Stimulated activated CD8-positive, alpha-beta memory T cell treated with anti-CD3 and anti-CD28 coated beads, Interleukin-4, amount 100 ng/mL, for 4 hours (primary cell): ENCODE measurements around the gene CUEDC1.

Experiments used
- DNase-seq, 2 donors: peaks; one replicate each; pipeline ENCODE4 v3.0.0-alpha.2; 2020; ENCODE audit warnings: low read depth in 2 of 2, low spot score in 1 of 2

CUEDC1 gene

GRCh38 chr17:57866319-57866718 lies 88.9 kb downstream of the CUEDC1 start:
- no peak for DNase-seq

DNA sequence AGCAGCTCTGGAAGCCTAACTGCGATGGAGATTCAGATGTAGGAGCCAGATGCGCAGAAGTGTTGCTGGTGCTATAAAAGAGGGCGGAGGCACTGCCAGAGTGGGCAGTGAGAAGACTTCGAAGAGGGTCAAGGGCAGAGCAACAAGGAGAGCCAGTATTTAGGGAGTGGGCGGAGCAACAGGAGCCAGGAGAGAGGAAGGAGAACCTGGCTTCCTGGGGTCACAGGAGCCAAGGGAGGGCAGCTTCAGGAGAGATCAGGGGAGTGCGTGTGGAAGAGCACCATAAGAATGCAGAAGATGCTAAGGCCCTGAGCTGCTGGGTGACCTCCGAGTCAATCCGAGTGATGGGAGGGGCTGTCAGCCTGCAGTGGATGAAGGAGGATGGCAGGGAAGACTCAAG lies 90.9 kb downstream of the CUEDC1 start:
- no peak for DNase-seq

DNA sequence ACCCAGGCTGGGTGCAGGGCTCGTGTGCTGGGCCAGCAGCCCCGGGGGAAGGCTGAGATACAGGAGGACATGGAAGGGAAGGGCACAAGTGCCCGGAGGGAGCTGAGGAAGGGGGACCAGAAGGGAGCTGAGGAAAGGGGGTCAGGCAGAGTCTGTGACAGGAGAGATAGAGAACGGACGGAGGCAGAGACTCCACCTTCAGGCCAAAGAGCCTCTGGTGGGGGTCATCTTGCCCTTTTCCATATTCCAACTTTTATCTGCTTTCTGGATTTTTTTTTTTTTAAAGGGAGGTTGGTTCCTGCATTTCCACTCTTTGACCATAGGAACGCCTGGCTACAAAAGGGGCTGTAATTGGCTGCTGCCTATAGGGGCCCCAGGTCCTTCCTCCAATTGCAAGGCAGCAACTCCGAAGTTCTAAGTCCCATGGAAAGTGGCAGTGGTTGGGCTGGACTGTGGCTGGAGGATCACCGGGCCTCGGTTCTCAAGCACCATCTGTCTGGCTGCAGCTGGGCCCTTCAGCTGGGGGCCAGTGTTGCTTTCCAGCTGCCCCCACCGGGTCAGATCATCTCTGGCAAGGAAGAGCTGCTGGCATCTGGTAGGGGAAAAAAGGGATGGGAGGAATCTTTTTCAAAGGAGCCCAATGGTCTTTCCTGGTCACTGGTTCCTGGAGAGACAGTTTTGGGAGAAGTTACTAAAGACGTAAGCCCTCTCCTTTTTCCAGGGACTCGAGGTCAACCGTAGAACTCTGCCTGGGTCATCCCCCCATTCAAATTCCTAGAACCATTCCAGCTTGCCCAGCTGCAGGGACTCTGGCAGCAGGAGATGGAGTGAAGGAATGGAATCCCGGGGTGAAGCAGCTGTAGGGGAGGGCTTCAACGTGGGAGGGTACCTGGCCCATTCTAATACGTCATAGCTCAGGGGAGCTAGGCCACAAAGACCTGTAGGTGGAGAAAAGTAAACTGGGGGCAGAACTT lies 92.2 kb downstream of the CUEDC1 start:
- DNase-seq = no peak

DNA sequence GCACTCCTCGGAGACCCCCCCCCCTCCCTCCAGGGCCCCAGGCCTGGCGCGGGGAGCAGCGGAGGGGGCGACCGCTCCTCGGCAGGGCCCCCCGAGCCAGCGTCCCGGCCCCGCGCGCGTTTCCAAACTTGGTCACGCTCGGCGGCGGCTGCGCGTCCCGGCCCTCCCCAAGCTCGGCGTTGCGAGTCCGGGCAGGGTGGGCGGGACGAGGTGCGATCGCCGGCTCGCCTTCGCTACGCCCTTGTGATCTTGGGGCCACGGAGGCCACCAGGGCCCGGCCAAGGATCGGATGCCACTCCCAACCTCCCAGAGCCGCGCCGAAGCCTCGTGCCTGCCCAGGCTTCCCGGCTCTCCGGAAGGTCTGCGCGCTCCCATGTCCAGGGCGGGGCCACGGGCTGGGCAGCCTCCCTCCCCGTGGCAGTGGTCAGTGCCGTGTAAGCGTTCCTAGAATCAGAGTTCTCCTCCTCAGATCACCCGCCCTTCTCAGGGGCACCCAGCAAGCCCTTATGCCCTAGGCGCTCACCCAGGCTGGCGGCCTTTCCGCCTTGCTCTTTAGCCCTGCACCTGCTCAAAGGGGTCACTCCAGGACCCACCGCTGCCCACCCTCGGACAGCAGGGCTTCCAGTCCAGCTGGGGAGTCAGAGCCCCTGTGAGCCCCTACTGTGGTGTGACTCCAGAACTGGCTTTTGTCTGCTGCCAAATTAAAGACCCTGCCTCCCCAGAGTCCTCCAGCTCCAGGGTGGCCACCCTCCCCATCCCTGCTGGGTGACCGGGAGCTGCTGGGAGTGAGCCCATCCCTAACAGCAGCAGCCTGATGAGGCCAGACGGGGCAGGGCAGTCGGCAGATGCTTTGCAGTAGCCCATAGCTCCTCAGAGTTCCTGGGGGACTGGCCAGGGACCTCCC lies 93.2 kb downstream of the CUEDC1 start:
- DNase-seq = no peak

DNA sequence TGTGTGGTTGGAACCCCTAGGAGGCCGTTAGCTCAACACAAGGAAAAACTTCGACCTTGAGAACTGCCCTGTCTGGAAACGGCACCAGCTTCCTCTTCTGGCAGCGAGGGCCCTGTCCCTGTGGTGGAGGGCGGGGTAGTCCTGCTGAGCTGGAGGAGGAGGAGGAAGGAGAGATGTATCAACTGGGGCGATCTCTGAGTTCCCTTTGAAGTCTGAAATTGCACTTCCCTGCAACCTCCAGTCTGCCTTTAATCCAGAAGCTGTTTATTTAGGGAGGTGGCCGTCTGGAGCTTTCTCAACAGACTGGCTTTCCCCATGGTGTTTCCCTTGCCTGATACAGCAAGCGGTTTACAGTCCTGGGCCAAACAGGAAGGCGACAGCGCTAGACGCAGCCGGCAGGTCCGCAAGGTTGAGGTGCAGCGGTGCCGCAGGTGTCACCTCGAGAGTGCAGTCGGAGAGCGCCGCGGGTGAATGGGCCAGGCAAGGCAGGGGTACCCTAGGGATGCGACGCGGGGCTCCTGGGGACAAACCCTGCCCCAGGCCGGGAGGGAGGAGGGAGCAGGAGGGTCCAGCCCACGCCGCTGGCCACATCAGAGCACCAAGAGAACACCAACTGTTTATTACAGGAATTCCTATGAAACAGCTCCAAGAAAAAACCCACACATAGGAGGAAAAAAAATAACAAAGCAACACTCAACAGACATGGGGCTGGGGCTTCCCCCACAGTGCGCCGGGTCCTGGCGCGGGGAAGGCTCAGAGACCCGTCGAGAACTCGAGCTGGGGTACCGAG lies 94.0 kb downstream of the CUEDC1 start:
- no peak for DNase-seq

- no peak for DNase-seq
Observed at GRCh38 chr17:57860414-57860999, 94.7 kb downstream of the CUEDC1 start.

- no peak for DNase-seq
Observed at GRCh38 chr17:57859601-57860413, 95.4 kb downstream of the CUEDC1 start.

- no peak for DNase-seq
Observed at GRCh38 chr17:57858838-57859237, 96.4 kb downstream of the CUEDC1 start.

GRCh38 chr17:57856792-57857620 lies 98.2 kb downstream of the CUEDC1 start:
- DNase-seq = no peak

DNA sequence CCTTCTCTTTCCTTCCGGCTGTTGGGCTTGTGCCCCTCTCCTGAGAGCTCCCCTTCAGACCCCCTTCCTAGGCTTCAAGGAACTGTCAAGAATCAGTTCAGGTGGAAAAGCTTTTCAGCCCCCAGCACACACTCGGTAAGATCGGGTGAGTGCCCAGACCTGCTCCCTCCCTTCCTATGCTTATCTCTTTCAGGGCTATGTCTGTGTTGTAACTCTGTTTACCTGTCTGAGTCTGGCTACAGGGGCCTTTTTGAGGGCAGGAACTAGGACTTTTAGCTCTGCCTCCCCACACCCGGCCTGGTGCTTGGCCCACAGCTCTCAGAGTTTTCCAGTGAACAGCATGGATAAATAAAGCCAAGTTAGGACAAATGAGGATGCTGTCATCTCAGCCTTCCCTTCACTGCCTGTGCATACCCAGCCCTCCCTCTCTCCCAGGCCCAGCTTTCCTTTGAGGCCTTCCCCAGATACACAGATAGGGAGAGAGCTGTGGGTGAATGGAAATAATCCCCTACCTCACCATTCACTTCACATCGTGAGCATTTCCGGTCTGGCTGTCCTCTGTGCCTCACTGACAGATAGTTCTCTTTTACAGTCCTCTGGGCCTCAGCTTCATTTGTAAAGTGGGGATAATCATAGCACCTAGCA lies 99.7 kb downstream of the CUEDC1 start:
- DNase-seq = no peak

DNA sequence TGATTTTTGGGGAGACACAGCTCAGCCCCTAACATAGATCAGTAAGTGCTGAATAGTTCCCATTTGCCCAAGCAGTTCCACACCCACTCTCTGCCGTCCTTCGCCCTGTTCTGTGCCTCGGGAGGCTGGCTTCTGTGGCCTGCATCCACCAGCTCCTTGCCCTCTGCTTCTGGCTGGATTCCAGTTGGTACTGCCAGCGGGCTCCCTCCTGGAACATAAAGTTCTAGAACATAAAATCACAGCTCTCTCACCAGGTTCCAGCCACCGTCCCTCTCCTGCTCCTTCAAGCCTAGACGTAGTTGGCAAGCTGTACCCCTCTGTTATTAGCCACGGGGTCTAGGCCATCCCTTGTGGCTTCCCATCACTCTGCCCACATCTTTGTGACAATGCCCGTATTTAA lies 101.5 kb downstream of the CUEDC1 start:
- DNase-seq = no peak

GRCh38 chr17:57852955-57853328 lies 102.3 kb downstream of the CUEDC1 start:
- DNase-seq = no peak

GRCh38 chr17:57852092-57852954 lies 102.9 kb downstream of the CUEDC1 start:
- DNase-seq = no peak

DNA sequence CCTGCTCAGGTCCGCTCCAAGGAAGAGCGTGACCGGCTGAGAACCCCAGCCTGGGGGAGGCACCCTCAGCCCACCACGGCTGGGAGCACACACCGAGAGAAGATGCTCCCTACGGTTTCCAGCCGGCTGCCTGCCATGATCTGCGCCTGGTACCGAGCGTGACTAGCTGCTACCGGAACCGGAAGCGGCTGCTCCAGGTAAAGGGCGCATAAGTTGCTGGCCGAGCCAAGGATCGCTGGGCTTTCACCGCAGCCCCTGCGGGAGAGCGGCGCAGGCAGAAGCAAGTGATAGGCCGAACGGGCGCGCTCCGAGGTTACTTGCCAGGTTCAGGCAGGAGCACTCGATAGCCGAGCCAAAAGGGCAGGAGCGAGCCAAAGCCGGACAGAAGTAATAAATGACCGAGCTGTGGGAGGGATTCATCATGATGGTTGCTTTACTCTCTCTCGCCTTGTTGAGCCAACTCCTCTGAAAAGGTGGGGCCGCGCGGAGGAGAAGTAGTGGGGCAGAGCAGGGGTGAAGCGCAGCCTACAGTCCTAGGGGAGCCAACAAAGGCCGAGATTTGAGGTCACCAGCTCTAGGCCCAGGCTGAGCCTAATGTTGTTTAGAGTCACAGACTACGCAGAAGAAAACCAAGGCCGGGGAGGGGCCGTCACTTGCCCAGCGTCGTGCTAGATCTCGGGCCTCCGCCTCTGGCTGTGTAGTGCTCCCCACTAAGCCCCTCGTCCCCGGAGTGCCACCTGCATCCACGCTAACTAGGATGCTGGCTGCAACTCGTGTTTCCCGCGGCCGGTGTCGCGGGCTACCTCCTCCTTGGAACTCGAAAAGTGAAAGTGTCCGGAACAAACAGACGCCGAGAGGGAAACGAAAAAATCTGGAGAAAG lies 105.1 kb downstream of the CUEDC1 start, which contains the start of gene MRPS23:
Gene MRPS23, minus strand, starts transcription at position 171 of the 881 bp plus-strand sequence. Its CDS starts 34 bp downstream, at position 137.
- DNase-seq = peak; percentile 87 to 92

DNA sequence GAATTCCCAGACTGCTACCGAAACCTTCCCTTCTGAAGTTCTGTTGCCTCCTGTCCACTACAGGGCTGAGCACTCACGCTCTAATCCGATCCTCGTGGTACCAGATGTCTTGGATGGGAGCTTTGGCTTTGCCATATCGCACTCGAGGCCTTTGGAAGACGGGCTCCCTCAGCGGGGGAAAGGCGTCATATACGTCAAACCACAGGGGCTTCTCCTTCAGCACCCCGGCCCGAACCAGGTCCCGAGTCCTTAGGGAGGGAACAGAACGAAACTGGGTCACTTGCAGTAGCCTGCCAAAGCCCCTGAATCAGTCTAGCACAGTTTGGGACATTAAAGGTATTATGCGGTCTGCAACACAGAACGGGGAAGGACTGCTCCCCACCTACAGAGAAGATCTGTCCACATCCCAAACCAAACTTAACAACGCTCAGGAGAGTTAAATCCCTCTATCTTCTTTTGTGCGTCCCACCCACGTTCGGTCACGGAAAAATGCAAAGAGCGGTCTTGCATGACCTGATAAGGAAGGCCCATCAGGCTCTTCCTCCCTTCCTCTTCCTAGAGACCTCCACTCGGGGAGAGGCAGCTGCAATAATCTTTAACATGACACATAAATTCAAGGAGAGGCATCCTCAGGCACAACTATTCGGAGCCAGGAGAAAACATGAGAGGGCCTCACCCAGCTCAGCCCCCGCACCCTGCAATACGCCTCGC lies 105.9 kb downstream of the CUEDC1 start:
- DNase-seq = no peak
